DOHH2 (cell line): Measurements from ENCODE around the gene TNFAIP8L1.

Experiments used
- EZH2phosphoT487 ChIP-seq: fragments of 200-600 bp; sonication (generic); IDR thresholded peaks from 2 replicates; pipeline ENCODE4 v1.6.1; 2017; ENCODE audit warnings: borderline replicate concordance, mild to moderate bottlenecking, antibody characterized with exemption, low read length, moderate library complexity, mixed read lengths
- TF ChIP-seq, protein P1 (sequence below): fragments of 200-600 bp; sonication (generic); IDR thresholded peaks from one replicate; pipeline ENCODE4 v1.5.1; 2014; ENCODE audit warnings: antibody characterized with exemption, mild to moderate bottlenecking, low read depth, low read length; ENCODE audit not compliant: poor library complexity, severe bottlenecking

DNA sequence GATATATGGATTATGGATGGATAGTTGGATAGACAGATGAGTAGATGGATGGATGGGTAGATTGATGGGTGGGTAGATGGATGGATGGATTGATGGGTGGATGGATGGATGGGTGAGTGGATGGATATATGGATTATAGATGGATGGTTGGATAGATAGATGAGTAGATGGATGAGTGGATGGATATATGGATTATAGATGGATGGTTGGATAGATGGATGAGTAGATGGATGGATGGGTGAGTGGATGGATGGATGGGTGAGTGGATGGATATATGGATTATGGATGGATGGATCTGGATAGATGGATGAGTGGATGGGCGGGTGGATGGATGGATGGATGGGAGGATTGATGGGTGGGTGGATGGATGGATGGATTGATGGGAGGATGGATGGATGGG is 36.4 kb upstream of the TNFAIP8L1 start:
- TF ChIP-seq, protein P1, sequence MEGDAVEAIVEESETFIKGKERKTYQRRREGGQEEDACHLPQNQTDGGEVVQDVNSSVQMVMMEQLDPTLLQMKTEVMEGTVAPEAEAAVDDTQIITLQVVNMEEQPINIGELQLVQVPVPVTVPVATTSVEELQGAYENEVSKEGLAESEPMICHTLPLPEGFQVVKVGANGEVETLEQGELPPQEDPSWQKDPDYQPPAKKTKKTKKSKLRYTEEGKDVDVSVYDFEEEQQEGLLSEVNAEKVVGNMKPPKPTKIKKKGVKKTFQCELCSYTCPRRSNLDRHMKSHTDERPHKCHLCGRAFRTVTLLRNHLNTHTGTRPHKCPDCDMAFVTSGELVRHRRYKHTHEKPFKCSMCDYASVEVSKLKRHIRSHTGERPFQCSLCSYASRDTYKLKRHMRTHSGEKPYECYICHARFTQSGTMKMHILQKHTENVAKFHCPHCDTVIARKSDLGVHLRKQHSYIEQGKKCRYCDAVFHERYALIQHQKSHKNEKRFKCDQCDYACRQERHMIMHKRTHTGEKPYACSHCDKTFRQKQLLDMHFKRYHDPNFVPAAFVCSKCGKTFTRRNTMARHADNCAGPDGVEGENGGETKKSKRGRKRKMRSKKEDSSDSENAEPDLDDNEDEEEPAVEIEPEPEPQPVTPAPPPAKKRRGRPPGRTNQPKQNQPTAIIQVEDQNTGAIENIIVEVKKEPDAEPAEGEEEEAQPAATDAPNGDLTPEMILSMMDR, result no peak
- TF ChIP-seq EZH2phosphoT487, result no peak
